Mesenchymal stem cell (in vitro differentiated cells and primary cell): ENCODE results near the gene SYNE3.

ENCODE experiments used
- DNase-seq: peaks from one replicate; pipeline ENCODE4 v3.0.0-alpha.2; 2013
- H2AFZ ChIP-seq: one replicate; pipeline ENCODE4 v1.6.1; 2013; ENCODE audit warnings: low read depth, mild to moderate bottlenecking, control low read depth, inconsistent platforms, low read length, moderate library complexity
- H2AK5ac ChIP-seq: 2 replicates; pipeline ENCODE4 v1.6.1; 2013; ENCODE audit warnings: low read length, moderate library complexity, mild to moderate bottlenecking, inconsistent platforms; ENCODE audit not compliant: severe bottlenecking
- H2BK120ac ChIP-seq: one replicate; pipeline ENCODE4 v1.6.1; 2013; ENCODE audit warnings: low read depth, mild to moderate bottlenecking, inconsistent platforms, low read length, moderate library complexity
- H2BK12ac ChIP-seq, 2 experiments: one replicate each; pipeline ENCODE4 v1.6.1; 2013; ENCODE audit warnings: inconsistent platforms in 2 of 2, low read length in 2 of 2, mild to moderate bottlenecking in 2 of 2, moderate library complexity in 2 of 2, control low read depth in 1 of 2
- H2BK15ac ChIP-seq: one replicate; pipeline ENCODE4 v1.6.1; 2013; ENCODE audit warnings: mild to moderate bottlenecking, low read depth, inconsistent platforms; ENCODE audit not compliant: poor library complexity, severe bottlenecking
- H2BK5ac ChIP-seq: 2 replicates; pipeline ENCODE4 v1.6.1; 2013; ENCODE audit warnings: low read depth, mild to moderate bottlenecking, low read length, control low read depth, inconsistent platforms; ENCODE audit not compliant: poor library complexity, severe bottlenecking
- H3K14ac ChIP-seq, 2 experiments: one replicate each; pipeline ENCODE4 v1.6.1; 2013; ENCODE audit warnings: inconsistent platforms in 2 of 2, low read length in 2 of 2, control low read depth in 1 of 2, mild to moderate bottlenecking in 1 of 2, moderate library complexity in 1 of 2
- H3K18ac ChIP-seq, 2 experiments: one replicate each; pipeline ENCODE4 v1.6.1; 2013; ENCODE audit warnings: inconsistent platforms in 2 of 2, low read length in 2 of 2, control low read depth in 1 of 2, low read depth in 1 of 2, mild to moderate bottlenecking in 1 of 2
- H3K23ac ChIP-seq, 2 experiments: one replicate each; pipeline ENCODE4 v1.6.1; 2013; ENCODE audit warnings: inconsistent platforms in 2 of 2, low read length in 2 of 2, mild to moderate bottlenecking in 2 of 2, moderate library complexity in 2 of 2, control low read depth in 1 of 2
- H3K27ac ChIP-seq: 2 replicates; pipeline ENCODE4 v1.5.1; 2013; ENCODE audit warnings: mild to moderate bottlenecking, moderate library complexity, low read length, control low read depth, inconsistent platforms; ENCODE audit not compliant: poor library complexity, severe bottlenecking
- H3K27me3 ChIP-seq, 2 experiments: 2 replicates each; pipeline versions ENCODE4 v1.6.1 to v1.7.0; 2013; ENCODE audit warnings: low read length in 2 of 2, mild to moderate bottlenecking in 2 of 2, moderate library complexity in 2 of 2, control low read depth in 1 of 2, inconsistent platforms in 1 of 2; ENCODE audit not compliant: control insufficient read depth in 1 of 2, insufficient read depth in 1 of 2
- H3K36me3 ChIP-seq, 2 experiments: 2 replicates each; pipeline versions ENCODE4 v1.6.1 to v1.7.0; 2013; ENCODE audit warnings: low read length in 2 of 2, control low read depth in 1 of 2, inconsistent platforms in 1 of 2, low read depth in 1 of 2, mild to moderate bottlenecking in 1 of 2; ENCODE audit not compliant: insufficient read depth in 2 of 2, control insufficient read depth in 1 of 2
- H3K4ac ChIP-seq, 2 experiments: one replicate each; pipeline ENCODE4 v1.6.1; 2013; ENCODE audit warnings: inconsistent platforms in 2 of 2, low read length in 2 of 2, mild to moderate bottlenecking in 2 of 2, moderate library complexity in 2 of 2, control low read depth in 1 of 2, low read depth in 1 of 2
- H3K4me1 ChIP-seq: 2 replicates; pipeline ENCODE4 v1.6.1; 2013; ENCODE audit warnings: low read depth, low read length, control low read depth; ENCODE audit not compliant: control insufficient read depth, insufficient read depth
- H3K4me2 ChIP-seq: 2 replicates; pipeline ENCODE4 v1.6.1; 2013; ENCODE audit warnings: low read length, mild to moderate bottlenecking, inconsistent platforms; ENCODE audit not compliant: poor library complexity, severe bottlenecking
- H3K4me3 ChIP-seq, 2 experiments: 2 replicates each; pipeline versions ENCODE4 v1.5.1 to v1.7.0; 2013; ENCODE audit warnings: low read length in 2 of 2, mild to moderate bottlenecking in 2 of 2, control low read depth in 1 of 2, low read depth in 1 of 2; ENCODE audit not compliant: insufficient read depth in 1 of 2
- H3K79me1 ChIP-seq: replicated peaks from 2 replicates; pipeline ENCODE4 v1.6.1; 2013; ENCODE audit warnings: mild to moderate bottlenecking, control low read depth, low read length, inconsistent platforms; ENCODE audit not compliant: poor library complexity, severe bottlenecking
- H3K9ac ChIP-seq: 2 replicates; pipeline ENCODE4 v1.7.0; 2013; ENCODE audit warnings: mild to moderate bottlenecking, low read length, moderate library complexity
- H3K9me3 ChIP-seq: 2 replicates; pipeline ENCODE4 v1.7.0; 2013; ENCODE audit warnings: mild to moderate bottlenecking, low read length; ENCODE audit not compliant: control insufficient read depth
- H4K8ac ChIP-seq: one replicate; pipeline ENCODE4 v1.6.1; 2013; ENCODE audit warnings: inconsistent platforms, mild to moderate bottlenecking, low read length, moderate library complexity
- H4K91ac ChIP-seq: one replicate; pipeline ENCODE4 v1.6.1; 2013; ENCODE audit warnings: mild to moderate bottlenecking, low read length, inconsistent platforms
- WGBS: methylation state at CpG from one replicate; pipeline ENCODE4 v1.1.7; 2013; ENCODE audit warnings: mixed read lengths; 5-methylcytosine and 5-hydroxymethylcytosine counted together

SYNE3 gene

GRCh38 chr14:95522116-95522515, 5.7 kb upstream of the SYNE3 start:
- Histone ChIP-seq H3K4me3 (no peak overlapping the region), H3K4ac (no peak overlapping the region), H3K27me3 (no peaks in the 10 kb centered on the region), H3K14ac (no peak overlapping the region), H2AFZ (no peak overlapping the region), H4K8ac (no peak overlapping the region), H4K91ac (peak overlapping the region; percentile 79), H2BK12ac (peak overlapping the region; percentile 80 to 93), H3K79me1 (peaks cover 10% of the 10 kb centered on the region), H3K4me2 (no peak overlapping the region), H2BK15ac (no peak overlapping the region), H2AK5ac (no peak overlapping the region), H2BK5ac (no peak overlapping the region), H3K4me1 (peaks cover 13% of the 10 kb centered on the region), H3K23ac (no peak overlapping the region), H3K9ac (no peak overlapping the region), H3K9me3 (no peaks in the 10 kb centered on the region), H3K18ac (no peak overlapping the region), H2BK120ac (no peak overlapping the region), H3K36me3 (no peaks in the 10 kb centered on the region), H3K27ac (no peak overlapping the region)
- 92% methylated on average over 11 of the region's 11 CpGs for WGBS
- no peak for DNase-seq

GRCh38 chr14:95521001-95521400, 4.6 kb upstream of the SYNE3 start:
- no peak for DNase-seq
- Histone ChIP-seq H4K8ac (no peak overlapping the region), H4K91ac (no peak overlapping the region), H3K4me1 (peaks cover 17% of the 10 kb centered on the region), H3K9me3 (no peaks in the 10 kb centered on the region), H3K36me3 (no peaks in the 10 kb centered on the region), H3K79me1 (peaks cover 3% of the 10 kb centered on the region), H3K27ac (no peak overlapping the region), H2BK15ac (no peak overlapping the region), H3K23ac (no peak overlapping the region), H3K18ac (no peak overlapping the region), H3K4me3 (no peak overlapping the region), H2AFZ (no peak overlapping the region), H3K4ac (no peak overlapping the region), H3K4me2 (no peak overlapping the region), H2BK12ac (peak overlapping the region in 1 of 2 experiments; percentile 75), H3K14ac (no peak overlapping the region), H3K9ac (no peak overlapping the region), H2AK5ac (no peak overlapping the region), H2BK120ac (no peak overlapping the region), H2BK5ac (no peak overlapping the region), H3K27me3 (no peaks in the 10 kb centered on the region)
- WGBS = 93% methylated on average over 4 of the region's 4 CpGs

GRCh38 chr14:95520346-95520745, 3.9 kb upstream of the SYNE3 start:
- Histone ChIP-seq H3K9ac (peak overlapping the region; percentile 35), H4K91ac (peak overlapping the region; percentile 78), H3K4ac (peak overlapping the region in 1 of 2 experiments; percentile 6), H3K27me3 (no peaks in the 10 kb centered on the region), H4K8ac (no peak overlapping the region), H2BK120ac (peak overlapping the region; percentile 29), H3K79me1 (no peaks in the 10 kb centered on the region), H2AFZ (no peak overlapping the region), H2AK5ac (no peak overlapping the region), H3K4me3 (no peak overlapping the region), H3K4me1 (peaks cover 24% of the 10 kb centered on the region), H2BK5ac (no peak overlapping the region), H2BK12ac (peak overlapping the region; percentile 11 to 97), H3K18ac (peak overlapping the region; percentile 15 to 58), H3K27ac (no peak overlapping the region), H3K14ac (no peak overlapping the region), H3K23ac (no peak overlapping the region), H3K4me2 (no peak overlapping the region), H3K9me3 (no peaks in the 10 kb centered on the region), H2BK15ac (peak overlapping the region; percentile 52), H3K36me3 (no peaks in the 10 kb centered on the region)
- DNase-seq = no peak
- 88% methylated on average over 2 of the region's 3 CpGs for WGBS

- Histone ChIP-seq H2BK15ac (no peak overlapping the region), H3K4ac (peak overlapping the region in 1 of 2 experiments; percentile 6), H3K27ac (no peak overlapping the region), H3K36me3 (no peaks in the 10 kb centered on the region), H2BK120ac (peak overlapping the region; percentile 11), H3K14ac (no peak overlapping the region), H2AFZ (no peak overlapping the region), H3K79me1 (no peaks in the 10 kb centered on the region), H2AK5ac (no peak overlapping the region), H2BK5ac (no peak overlapping the region), H3K9me3 (no peaks in the 10 kb centered on the region), H3K4me3 (no peak overlapping the region), H3K9ac (peak overlapping the region; percentile 60), H3K18ac (peak overlapping the region; percentile 15 to 46), H2BK12ac (peak overlapping the region in 1 of 2 experiments; percentile 54), H3K27me3 (no peaks in the 10 kb centered on the region), H4K8ac (peak overlapping the region; percentile 39), H3K4me1 (peaks cover 28% of the 10 kb centered on the region), H4K91ac (no peak overlapping the region), H3K23ac (no peak overlapping the region), H3K4me2 (no peak overlapping the region)
- peak; percentile 85 for DNase-seq
- 19% methylated on average over 6 of the region's 6 CpGs for WGBS
Observed at GRCh38 chr14:95519699-95520098, 3.2 kb upstream of the SYNE3 start.
